Gastroesophageal sphincter (tissue), 3 donors: ENCODE measurements around the gene STX19.

Source experiments
- CTCF ChIP-seq, 4 experiments: fragments of 200-600 bp in 2 of 4; fragments of 450-650 bp in 2 of 4; sonication (generic) in 1 of 4; IDR thresholded peaks; one replicate each; pipeline ENCODE4 v1.5.1; 2017 to 2019; ENCODE audit warnings: antibody characterized with exemption in 4 of 4, mild to moderate bottlenecking in 2 of 4, moderate library complexity in 2 of 4
- POLR2AphosphoS5 ChIP-seq: sonication (generic); formaldehyde crosslinking; IDR thresholded peaks from one replicate; pipeline ENCODE4 v1.6.1; 2017; ENCODE audit warnings: antibody characterized with exemption

DNA sequence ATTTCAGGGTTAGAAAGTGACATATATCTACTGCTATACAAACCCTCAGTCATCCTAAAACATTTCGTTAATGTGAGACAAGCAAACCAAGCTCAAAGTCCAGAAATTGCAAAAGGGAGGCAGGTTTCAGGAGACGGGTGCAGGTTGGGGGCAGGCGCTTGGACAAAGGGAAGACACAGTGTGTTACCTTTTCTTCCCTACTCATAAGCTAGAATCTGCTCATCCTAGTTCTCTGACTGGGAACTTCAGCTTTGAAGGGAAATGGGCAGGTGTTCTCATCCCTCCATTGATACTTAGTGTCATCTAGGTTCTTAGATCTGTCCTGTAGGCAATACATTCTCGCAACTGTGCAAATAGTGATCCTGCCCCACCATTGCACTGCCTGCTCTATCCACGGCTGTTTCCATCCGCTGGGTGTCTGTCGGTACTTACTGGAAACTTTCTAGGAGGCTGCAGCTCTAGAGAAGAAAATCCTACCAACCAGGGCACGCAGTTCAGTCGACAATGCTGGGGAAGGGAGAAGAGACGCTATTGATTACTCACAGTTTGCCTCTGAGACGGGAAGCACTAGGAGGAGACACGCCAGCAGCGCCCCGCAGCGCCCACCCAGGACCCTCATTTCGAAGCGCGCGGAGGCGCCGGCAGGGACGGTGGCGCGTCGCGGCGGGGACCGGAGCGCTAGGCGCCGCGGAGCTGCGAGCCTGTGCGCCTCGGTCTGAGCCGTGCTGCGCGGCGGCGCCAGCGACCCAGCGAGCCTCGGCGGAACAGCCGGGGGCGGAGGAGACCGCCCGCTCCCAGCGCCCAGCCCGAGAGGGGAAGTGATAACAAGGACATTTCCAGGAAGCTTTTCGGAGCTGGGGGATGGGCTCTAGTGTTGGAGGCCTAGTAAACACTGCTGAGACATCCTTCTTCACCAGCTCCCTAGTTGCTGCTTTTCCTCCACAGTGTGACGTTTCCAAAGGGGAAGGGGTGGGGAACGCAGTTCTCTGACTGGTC lies 55.0 kb downstream of the STX19 start, which contains the start of gene PROS1:
- TF ChIP-seq CTCF (IDR thresholded peaks at IDR 0.05) (peak in 2 of 4 experiments; percentile 16 to 32), POLR2AphosphoS5 (peak; percentile 74)
